Skeletal muscle satellite cell (primary cell): ENCODE results near the gene ZBTB5.
"Not testable (repeated sequence)": the region's sequence is repeated elsewhere in the genome, so short reads cannot be mapped to it uniquely, and the experiment has no call there.

Source experiments
- H3K27me3 ChIP-seq: 2 replicates; pipeline ENCODE4 v1.7.0; 2013; ENCODE audit warnings: low read length; ENCODE audit not compliant: control insufficient read depth, insufficient read depth
- H3K36me3 ChIP-seq: 2 replicates; pipeline ENCODE4 v1.7.0; 2013; ENCODE audit warnings: mild to moderate bottlenecking, control low read depth, low read length; ENCODE audit not compliant: insufficient read depth
- H3K4me1 ChIP-seq: 2 replicates; pipeline ENCODE4 v1.7.0; 2013; ENCODE audit warnings: low read length; ENCODE audit not compliant: control insufficient read depth, insufficient read depth
- H3K4me2 ChIP-seq: 2 replicates; pipeline ENCODE4 v1.7.0; 2013; ENCODE audit warnings: mild to moderate bottlenecking, low read length
- H3K4me3 ChIP-seq: 2 replicates; pipeline ENCODE4 v1.7.0; 2013; ENCODE audit warnings: low read length
- H3K9ac ChIP-seq: 2 replicates; pipeline ENCODE4 v1.7.0; 2013; ENCODE audit warnings: mild to moderate bottlenecking, low read depth, low read length, moderate library complexity
- H3K9me3 ChIP-seq: replicated peaks from 2 replicates; pipeline ENCODE4 v1.7.0; 2013; ENCODE audit warnings: mild to moderate bottlenecking, control low read depth, low read length

Gene ZBTB5

GRCh38 chr9:37485389-37486255 is 20.4 kb upstream of the ZBTB5 start, which contains the start of gene POLR1E:
TSS of gene POLR1E (plus strand) at chr9:37485948. CDS start at chr9:37486048, 100 bp downstream.
- Histone ChIP-seq H3K9ac (peak within 1 kb of the TSS; percentile 87), H3K9me3 (no peaks in the 10 kb centered on the region), H3K27me3 (peaks cover 9% of the 10 kb centered on the region)

GRCh38 chr9:37480759-37481158 is 15.5 kb upstream of the ZBTB5 start:
- H3K4me3 ChIP-seq = no peak overlapping the region
- peaks cover 7% of the 10 kb centered on the region for H3K4me1 ChIP-seq
- H3K27me3 ChIP-seq = peaks cover 26% of the 10 kb centered on the region
- H3K9me3 ChIP-seq = no peaks in the 10 kb centered on the region
- H3K36me3 ChIP-seq = no peaks in the 10 kb centered on the region
- H3K9ac ChIP-seq = no peak overlapping the region
- H3K4me2 ChIP-seq = no peak overlapping the region

More at GRCh38 chr9:37485389-37486255, 20.4 kb upstream of the ZBTB5 start, which contains the start of gene POLR1E:
- Histone ChIP-seq H3K36me3 (peaks cover 21% of the 10 kb centered on the region), H3K4me1 (peaks cover 24% of the 10 kb centered on the region), H3K4me3 (peak within 1 kb of the TSS; percentile 84), H3K4me2 (peak within 1 kb of the TSS; percentile 97)

DNA sequence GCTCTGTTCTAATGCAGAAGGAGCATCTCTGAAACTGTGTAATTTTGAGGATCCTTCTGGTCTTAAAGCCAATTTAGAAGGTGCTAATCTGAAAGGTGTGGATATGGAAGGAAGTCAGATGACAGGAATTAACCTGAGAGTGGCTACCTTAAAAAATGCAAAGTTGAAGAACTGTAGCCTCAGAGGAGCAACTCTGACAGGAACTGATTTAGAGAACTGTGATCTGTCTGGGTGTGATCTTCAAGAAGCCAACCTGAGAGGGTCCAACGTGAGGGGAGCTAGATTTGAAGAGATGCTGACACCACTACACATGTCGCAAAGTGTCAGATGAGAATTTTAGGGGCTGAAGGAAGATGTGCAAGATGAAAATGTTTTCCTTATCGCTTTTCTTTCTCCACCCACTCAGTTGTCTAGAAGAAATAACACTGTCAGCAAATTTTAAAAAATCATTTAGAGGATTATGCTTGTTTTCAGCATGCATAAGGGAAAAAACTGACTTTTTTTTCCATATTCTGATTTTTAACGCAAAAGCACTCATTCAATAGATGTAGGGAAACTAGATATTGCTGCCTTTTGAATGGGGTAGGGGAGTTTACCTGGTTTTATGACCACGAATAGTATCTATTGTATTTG is 12.9 kb upstream of the ZBTB5 start:
- H3K4me3 ChIP-seq, H3K4me2 ChIP-seq, H3K9ac ChIP-seq, H3K36me3 ChIP-seq, H3K4me1 ChIP-seq, H3K9me3 ChIP-seq: not testable (repeated sequence)
- H3K27me3 ChIP-seq = peaks cover 26% of the 10 kb centered on the region

GRCh38 chr9:37477443-37477842 is 12.2 kb upstream of the ZBTB5 start:
- H3K4me3 ChIP-seq, H3K4me1 ChIP-seq, H3K9ac ChIP-seq, H3K9me3 ChIP-seq, H3K4me2 ChIP-seq, H3K36me3 ChIP-seq: not testable (repeated sequence)
- H3K27me3 ChIP-seq = peaks cover 26% of the 10 kb centered on the region

DNA sequence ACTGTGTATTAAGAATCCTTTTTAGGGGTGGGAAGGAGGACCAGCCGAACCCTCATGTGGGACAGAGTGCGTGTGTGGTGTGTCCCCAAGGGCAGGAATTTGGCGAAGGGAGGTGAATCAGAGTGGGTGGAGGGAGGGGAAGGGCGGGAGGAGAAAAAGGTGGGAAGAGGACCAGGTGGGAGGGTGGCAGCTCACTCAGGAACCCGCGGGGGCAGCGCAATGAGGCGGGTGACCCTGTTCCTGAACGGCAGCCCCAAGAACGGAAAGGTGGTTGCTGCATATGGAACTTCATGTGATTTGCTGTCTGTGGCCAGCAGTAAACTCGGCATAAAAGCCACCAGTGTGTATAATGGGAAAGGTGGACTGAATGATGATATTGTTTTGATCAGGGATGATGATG is 11.7 kb upstream of the ZBTB5 start:
- Histone ChIP-seq H3K9me3 (no peaks in the 10 kb centered on the region), H3K4me3 (no peak overlapping the region), H3K4me1 (peaks cover 5% of the 10 kb centered on the region), H3K9ac (no peak overlapping the region), H3K4me2 (no peak overlapping the region), H3K36me3 (no peaks in the 10 kb centered on the region), H3K27me3 (peaks cover 26% of the 10 kb centered on the region)

DNA sequence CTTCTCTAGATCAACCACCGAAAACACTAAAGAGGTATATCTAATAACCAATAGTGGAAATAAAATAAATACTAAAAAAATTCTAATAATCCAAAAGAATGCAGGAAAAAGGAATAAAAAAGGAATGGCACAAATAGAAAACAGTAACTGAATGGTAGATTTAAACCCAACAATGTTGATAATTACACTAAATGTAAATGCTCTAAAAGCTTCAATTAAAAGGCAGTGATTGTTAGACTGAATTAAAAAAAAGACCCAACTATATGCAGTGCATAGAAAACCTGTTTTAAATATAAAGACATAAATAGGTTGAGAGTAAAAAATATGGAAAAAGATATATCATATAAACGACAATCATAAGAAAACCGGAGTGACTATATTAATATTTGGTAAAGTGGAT is 9.2 kb upstream of the ZBTB5 start:
- H3K36me3 ChIP-seq = no peaks in the 10 kb centered on the region
- no peak overlapping the region for H3K4me2 ChIP-seq
- no peak overlapping the region for H3K4me3 ChIP-seq
- H3K9ac ChIP-seq = no peak overlapping the region
- H3K4me1 ChIP-seq = peaks cover 9% of the 10 kb centered on the region
- no peaks in the 10 kb centered on the region for H3K9me3 ChIP-seq
- peaks cover 15% of the 10 kb centered on the region for H3K27me3 ChIP-seq

DNA sequence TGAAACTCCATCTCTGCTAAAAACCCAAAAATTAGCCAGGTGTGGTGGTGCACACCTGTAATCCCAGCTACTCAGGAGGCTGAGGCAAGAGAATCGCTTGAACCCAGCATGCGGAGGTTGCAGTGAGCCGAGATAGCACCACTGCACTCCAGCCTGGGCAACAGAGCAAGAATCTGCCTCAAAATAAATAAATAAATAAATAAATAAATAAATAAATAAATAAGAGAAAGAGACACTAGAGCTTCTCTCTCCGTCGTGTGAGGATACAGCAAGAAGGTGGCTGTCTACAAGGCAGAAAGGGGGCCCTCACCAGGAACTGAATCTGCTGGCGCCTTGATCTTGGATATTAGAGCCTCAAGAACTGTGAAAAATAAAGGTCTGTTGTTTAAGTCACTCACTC is 8.7 kb upstream of the ZBTB5 start:
- H3K27me3 ChIP-seq = peaks cover 15% of the 10 kb centered on the region
- not testable (repeated sequence) for H3K36me3 ChIP-seq, H3K4me1 ChIP-seq, H3K4me3 ChIP-seq, H3K9me3 ChIP-seq, H3K4me2 ChIP-seq, H3K9ac ChIP-seq

DNA sequence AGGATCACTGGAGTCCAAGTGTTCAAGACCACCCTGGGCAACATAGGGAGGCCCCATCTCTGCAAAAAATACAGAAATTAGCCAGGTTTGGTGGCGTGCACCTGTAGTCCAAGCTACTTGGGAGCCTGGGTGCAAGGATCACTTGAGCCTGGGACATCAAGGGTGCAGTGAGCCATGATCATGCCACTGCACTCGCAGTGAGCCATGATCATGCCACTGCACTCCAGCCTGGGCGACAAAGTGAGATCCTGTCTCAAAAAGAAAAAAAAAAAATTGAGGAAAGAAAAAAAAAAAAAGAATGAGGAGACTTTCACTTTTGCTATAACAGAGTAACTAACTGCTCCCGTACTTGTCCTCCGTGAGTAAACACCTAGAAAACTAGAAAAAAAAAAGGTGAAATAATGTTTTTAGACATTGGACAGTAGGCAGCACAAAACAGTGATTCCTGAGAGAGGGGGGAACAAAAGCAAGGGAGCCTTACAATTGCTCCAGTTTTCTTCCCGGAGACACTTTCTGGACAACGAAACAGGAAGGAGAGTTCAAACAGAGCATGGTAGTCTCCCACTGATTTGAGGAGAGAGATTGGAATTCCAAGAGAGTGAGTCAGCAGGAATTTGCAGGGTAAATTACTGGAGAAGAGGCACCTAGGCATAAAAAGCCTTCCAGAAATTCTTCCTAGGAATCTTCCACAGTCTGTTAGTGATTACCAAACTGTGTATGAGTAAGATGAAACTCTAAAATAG is 6.9 kb upstream of the ZBTB5 start:
- no peaks in the 10 kb centered on the region for H3K36me3 ChIP-seq
- peak overlapping the region; percentile 70 for H3K9ac ChIP-seq
- peaks cover 9% of the 10 kb centered on the region for H3K4me1 ChIP-seq
- peak overlapping the region; percentile 72 for H3K4me2 ChIP-seq
- peak overlapping the region; percentile 56 for H3K4me3 ChIP-seq
- peaks cover 1% of the 10 kb centered on the region for H3K27me3 ChIP-seq
- H3K9me3 ChIP-seq = no peaks in the 10 kb centered on the region

DNA sequence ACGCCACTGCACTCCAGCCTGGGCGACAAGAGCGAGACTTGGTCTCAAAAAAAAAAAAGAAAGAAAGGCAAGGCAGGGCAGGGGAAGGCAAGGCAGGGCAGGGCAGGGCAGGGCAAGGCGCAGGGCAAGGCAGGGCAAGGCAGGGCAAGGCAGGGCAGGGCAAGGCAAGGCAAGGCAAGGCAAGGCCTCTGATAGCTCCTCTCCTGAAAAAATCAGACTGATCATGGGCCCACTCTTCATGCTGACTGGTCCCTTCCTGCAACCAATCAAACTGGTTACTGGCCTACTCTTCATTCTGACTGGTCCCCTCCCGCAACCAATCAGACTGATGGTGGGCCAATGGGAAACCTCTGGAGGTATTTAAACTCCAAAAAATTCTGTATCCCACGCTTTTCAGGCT is 3.4 kb upstream of the ZBTB5 start:
- Histone ChIP-seq H3K9me3 (no peaks in the 10 kb centered on the region), H3K36me3 (no peaks in the 10 kb centered on the region), H3K9ac (no peak overlapping the region), H3K4me1 (peaks cover 12% of the 10 kb centered on the region), H3K4me2 (no peak overlapping the region), H3K4me3 (no peak overlapping the region), H3K27me3 (no peaks in the 10 kb centered on the region)

DNA sequence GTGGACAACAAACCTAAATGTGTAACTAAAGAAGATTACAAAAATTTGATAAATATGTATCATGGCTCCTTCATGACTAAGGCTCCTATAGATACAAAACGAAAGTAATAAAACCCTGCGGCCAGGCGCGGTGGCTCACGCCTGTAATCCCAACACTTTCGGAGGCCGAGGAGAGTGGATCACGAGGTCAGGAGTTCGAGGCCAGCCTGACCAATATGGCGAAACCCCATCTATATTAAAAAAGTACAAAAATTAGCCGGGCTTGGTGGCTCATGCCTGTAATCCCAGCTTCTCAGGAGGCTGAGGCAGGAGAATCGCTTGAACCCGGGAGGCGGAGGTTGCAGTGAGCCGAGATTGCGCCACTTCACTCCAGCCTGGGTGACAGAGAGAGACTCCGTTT is 2.3 kb upstream of the ZBTB5 start:
- H3K36me3 ChIP-seq, H3K9ac ChIP-seq, H3K27me3 ChIP-seq, H3K4me2 ChIP-seq, H3K4me3 ChIP-seq, H3K9me3 ChIP-seq: not testable (repeated sequence)
- H3K4me1 ChIP-seq = peaks cover 19% of the 10 kb centered on the region

DNA sequence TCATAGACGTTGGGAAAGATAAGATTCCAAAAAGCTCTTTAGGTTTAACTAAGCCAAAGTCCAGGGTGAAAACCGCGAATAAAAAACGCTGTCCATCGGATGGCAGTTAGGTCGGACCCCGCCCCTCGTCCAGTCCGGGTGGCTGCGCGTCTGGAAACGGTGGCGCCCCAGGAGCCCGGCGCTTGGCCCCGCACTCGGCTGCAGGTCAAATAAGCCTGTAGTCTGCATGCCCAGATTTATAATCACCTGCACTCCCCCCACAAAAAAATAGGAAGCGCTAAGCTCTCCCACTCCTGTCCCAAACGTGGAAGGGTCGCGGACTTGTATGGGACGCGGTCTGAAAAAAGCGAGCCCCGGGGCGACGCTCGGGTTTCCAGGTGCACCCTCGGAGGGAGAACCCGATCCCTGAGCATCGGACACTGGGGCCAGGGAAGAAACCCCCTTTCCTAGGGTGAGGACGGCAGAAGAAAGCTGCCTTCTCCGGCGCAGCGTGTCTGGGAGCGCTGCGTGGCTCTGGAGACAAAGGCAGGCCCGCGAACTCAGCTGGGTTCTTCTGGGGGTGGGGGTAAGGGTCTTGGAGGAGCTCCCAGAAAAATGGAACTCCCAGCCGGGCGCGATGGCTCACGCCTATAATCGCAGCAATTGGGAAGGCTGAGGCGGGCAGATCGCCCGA is 923 bp upstream of the ZBTB5 start:
- Histone ChIP-seq H3K9ac (peak overlapping the region; percentile 86), H3K36me3 (no peaks in the 10 kb centered on the region), H3K4me2 (peak overlapping the region; percentile 97), H3K27me3 (no peaks in the 10 kb centered on the region), H3K9me3 (no peaks in the 10 kb centered on the region), H3K4me1 (peaks cover 14% of the 10 kb centered on the region), H3K4me3 (peak overlapping the region; percentile 91)
